ENCODE measurements around the gene ZNF836.
A peak's percentile ranks its signal among the peaks of the same experiment; 100 is the strongest.
"Not testable (repeated sequence)": the region's sequence is repeated elsewhere in the genome, so short reads cannot be mapped to it uniquely, and the experiment has no call there.

Gene ZNF836

DNA sequence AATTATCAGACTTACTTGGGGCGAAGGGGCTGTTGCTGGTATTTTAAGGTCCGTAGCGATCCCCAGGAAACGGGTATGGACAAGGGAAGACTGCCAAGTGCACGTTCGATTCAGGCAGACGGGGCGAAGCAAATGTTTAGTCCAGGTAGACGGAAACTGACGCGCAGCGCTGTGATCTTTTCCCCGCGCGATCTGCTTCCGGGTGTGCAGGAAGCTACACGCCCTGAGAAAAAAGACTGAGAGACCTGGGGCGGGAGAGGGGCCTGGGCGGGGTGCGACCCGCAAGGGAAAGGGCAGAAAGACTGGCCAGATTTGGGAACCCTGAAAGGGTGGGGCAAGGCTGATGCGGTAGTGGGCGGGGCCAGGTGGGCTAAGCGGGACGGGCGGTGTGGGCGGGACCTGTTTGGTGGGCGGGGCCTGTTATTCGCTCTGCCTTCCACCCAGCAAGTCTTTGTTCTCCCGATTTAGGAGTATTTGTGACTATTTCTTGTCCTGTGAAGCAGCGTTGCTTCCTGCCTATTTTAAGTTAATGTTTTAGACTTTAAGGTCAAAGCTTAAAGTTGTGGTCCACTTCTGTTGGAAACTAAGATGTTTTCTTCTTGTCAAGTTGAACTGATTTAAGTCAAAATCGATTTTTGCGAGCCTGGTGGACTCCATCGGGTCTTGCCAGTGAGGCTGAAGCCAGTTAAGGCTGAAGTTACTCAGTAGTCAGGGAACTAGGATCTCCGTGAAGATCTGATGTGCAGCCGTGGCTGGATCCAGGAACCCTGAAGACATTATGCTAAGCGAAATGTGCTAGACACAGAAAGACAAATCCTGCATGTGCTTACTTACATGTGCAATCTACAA, at the start of gene ZNF836:
ZNF836 (minus strand) TSS at position 301 of the 849 bp plus-strand sequence. CDS start 3,549 bp downstream, outside the sequence.
- DNase-seq: peak; percentile 77

DNA sequence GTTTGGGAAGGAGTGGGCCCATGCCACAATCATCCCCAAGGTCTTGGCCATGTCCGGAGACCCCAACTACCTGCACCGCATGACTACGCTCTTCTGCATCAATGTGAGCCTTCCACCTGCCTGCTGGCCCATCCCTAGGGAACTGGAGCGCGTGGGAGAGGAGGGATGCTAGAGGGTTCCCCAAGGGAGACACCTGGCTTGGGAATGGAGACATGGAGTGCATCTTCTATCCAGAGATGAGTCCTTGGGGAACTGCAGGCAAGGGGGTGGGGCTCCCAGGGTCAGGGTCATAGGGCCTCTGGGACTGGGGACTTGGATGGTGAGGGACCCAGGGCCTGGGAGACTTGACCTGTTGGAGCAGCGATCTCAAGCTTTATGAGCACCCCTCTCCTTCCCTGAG, 49.6 kb upstream of the ZNF836 start:
- no peak for DNase-seq

DNA sequence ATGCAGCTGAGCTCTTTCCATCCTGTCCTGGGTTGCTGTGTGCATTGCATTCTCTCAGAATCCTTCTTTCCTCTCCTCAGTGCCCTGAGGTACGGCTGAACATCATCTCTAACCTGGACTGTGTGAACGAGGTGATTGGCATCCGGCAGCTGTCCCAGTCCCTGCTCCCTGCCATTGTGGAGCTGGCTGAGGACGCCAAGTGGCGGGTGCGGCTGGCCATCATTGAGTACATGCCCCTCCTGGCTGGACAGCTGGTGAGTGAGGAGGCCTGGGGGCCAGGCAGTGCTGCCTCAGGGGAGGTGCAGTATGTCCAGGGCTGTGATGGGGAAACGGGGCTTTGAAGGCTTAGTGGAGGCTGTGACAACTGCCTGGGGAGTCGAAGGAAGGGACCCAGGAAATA, 48.2 kb upstream of the ZNF836 start:
- DNase-seq: no peak

DNA sequence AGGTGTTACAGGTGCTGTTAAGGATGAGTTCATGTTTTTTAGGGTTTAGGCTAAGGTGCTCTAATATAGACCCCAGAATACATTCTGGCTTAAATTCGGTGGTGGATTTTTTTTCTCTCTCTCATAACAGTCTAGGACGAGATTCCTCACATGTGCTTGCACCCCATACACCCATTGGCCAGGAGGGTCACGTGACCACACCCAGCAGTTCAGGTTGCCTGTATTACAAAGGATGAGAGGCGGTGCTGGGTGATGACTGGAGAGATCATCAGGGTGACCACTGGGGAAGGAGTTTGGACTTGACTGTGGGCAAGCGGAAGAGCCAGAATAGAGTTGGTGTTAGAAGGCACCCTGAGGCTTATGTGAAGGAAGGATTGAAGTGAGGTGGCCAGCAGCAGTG, 46.2 kb upstream of the ZNF836 start:
- DNase-seq: no peak

DNA sequence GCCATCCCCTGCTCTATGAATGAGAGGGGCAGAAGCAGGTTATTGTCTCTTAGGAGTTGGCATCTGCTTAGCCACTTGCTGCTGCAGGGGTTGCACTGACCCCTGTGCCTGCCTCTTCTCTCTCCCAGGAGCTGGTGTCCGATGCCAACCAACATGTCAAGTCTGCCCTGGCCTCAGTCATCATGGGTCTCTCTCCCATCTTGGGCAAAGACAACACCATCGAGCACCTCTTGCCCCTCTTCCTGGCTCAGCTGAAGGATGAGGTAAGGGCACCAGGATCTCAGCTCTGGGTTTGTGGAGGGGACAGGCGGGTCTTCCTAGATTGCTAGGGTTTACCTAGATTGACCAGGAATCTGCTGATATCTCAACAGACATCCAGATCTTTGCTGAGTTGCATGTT, 45.0 kb upstream of the ZNF836 start:
- DNase-seq: no peak

DNA sequence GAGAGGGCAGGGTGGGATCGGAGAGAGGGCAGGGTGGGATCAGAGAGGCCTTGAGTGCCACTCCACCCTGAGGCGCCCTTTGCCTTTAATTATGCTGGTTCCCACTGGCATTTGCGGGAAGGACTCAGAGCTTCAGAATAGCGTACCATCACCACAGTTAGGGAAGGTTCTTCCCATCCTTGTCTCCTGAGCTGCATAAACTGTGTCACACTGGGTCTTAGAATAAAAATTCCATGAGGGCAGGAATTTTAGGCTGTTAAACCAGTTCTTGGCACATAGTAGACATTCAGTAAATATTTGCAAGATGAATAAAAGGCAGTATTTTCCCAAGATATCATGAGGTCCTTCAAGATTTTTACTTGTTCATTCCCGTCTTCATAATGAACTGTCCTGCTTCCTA, 42.8 kb upstream of the ZNF836 start:
- DNase-seq: no peak

DNA sequence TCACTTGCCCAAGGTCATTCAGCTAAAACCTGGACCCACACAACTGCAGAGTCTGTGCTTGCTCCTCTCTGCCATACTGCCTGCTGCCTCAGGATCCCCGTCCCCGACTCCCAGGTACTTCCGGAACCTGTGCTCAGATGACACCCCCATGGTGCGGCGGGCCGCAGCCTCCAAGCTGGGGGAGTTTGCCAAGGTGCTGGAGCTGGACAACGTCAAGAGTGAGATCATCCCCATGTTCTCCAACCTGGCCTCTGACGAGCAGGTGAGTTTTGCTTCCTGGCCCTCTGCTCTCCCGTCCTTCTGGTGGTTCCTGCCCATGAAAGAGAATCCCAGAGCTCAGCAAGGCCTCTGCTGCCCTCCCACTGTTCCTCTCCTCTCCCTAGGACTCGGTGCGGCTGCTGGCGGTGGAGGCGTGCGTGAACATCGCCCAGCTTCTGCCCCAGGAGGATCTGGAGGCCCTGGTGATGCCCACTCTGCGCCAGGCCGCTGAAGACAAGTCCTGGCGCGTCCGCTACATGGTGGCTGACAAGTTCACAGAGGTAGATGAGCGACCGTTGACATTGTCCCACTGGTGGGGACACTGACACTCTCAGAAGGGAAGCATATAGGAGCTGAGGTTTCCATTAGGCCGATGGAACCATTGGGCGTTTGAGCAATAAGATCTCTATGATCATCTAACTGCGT, 41.3 kb upstream of the ZNF836 start:
- DNase-seq: no peak

DNA sequence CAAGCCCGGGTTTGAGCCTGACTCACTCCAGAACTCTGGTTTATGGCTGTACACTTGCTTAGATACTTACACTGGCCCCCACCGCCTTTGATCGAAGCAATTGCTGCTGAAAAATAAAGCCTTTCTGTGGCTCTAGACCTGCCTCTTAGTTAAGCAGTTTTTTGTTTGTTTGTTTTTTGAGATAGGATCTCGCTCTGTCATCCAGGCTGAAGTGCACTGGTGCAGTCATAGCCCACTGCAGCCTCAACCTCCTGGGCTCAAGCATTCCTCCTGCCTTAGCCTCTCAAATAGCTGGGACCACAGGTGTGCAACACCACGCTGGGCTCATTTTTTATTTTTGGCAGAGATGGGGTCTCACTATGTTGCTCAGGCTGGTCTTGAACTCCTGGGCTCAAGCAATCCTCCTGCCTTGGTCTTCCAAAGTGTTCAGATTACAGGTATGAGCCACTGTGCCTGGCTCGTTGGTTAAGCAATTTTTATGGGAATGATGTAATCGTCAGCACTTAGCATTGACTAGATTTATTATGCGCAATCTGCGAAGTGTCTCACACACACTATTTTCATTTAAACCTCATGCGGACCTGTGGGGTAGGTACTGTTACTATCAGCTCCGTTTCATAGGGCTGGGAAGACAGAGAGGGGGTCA, 40.6 kb upstream of the ZNF836 start:
- DNase-seq: no peak

DNA sequence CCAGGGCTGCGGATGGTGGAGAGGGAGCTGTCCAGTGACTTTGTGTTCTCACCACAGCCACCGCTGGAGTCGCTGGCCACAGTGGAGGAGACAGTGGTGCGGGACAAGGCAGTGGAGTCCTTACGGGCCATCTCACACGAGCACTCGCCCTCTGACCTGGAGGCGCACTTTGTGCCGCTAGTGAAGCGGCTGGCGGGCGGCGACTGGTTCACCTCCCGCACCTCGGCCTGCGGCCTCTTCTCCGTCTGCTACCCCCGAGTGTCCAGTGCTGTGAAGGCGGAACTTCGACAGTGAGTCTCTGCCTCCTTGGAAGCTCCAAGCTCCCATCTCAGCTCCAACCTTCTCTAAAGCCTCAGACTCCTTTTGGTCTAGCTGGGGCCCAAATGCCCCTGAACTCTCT, 39.8 kb upstream of the ZNF836 start:
- no peak for DNase-seq

DNA sequence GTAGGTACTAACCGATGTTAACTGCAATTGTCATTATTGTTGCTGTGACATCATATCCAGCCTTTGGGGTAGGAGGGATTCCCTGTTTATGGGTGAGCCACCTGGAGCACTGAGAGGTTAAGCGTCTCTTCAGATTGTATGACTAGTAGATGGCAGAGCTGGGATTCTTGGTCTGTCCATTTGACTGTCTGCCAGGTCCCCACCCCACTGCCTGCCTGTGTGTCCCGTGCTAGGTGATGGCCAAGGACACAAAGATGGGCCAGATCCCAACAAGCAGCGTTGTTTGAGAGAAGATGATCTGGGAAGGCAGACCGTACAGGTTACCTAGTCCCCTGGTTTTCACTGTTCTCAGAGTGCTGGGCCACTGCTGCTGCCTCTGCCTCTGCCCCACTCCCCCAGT, 35.1 kb upstream of the ZNF836 start:
- DNase-seq: no peak

DNA sequence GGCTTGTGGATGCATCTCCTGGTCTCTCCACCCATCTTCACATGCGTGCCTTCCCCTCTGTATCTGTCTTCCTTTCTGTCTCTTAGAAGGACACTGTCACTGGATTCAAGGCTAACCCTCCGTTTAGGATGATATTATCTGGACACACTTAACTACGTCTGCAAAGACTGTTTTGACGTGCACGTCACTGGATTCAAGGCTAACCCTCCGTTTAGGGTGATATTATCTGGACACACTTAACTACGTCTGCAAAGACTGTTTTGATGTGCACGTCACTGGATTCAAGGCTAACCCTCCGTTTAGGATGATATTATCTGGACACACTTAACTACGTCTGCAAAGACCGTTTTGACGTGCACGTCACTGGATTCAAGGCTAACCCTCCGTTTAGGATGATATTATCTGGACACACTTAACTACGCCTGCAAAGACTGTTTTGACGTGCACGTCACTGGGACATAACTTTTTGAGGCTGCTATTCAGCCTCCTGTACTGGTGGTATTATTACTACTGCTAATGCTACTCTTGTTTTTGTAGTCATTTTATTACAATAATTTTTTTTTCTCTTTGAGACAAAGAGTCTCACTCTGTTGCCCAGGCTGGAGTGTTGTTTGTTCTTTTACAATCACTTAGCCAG, 29.5 kb upstream of the ZNF836 start:
- not testable (repeated sequence) for DNase-seq

DNA sequence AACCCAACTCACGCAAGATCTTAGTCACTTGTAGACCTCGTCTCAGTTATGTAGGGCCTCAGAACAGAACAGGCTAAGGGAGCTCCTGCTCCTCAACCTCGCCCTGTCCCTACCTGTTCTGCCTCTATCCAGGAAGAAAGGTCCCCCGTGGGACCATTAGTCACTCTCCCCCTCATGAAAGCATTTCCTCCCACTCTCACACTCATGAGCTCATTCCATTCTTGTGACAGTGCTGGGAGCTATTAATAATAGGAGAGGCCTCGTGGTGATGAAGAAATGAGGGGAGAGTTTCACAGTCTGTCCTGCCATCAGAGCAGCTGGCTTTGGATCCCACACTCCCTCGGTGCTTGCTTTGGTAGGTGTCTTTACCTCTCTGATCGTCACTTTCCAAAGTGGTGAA, 28.6 kb upstream of the ZNF836 start:
- no peak for DNase-seq

DNA sequence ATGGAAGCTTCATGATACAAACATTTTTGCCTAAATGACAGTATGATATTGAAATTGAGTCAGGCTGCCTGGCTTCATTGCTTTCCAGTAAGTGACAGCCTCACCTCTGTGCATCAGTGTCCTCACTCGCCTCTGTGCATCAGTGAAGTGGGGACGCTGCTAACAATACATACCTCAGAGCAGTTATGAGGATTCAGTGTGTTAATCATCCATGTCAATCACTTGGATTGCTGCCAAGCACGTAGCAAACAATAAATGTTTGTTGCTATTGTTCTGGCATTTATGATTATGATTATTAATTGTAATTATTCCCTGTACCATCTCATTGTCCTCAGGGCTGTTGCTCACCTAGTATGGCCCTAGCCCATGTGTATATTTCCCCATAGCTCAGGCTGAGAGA, 27.3 kb upstream of the ZNF836 start:
- DNase-seq: no peak

DNA sequence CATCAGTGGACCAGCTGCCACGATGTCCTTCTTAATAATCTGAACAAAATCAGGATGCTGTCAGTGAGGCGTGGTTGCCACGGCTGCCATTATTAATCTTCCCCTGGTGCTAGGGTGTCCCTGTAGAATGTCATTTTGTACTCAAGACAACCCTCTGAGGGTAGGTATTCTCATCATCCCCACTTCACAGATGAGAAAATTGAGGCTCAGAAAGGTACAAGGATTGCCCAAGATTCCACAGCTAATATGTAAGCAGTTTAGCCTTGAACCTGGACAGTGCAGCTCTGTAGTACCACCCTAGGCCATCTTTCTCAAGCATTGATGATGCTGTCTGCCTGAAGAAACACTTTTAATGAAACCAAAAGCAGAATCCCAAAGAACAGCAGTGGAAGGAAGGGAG, 26.5 kb upstream of the ZNF836 start:
- DNase-seq: no peak

DNA sequence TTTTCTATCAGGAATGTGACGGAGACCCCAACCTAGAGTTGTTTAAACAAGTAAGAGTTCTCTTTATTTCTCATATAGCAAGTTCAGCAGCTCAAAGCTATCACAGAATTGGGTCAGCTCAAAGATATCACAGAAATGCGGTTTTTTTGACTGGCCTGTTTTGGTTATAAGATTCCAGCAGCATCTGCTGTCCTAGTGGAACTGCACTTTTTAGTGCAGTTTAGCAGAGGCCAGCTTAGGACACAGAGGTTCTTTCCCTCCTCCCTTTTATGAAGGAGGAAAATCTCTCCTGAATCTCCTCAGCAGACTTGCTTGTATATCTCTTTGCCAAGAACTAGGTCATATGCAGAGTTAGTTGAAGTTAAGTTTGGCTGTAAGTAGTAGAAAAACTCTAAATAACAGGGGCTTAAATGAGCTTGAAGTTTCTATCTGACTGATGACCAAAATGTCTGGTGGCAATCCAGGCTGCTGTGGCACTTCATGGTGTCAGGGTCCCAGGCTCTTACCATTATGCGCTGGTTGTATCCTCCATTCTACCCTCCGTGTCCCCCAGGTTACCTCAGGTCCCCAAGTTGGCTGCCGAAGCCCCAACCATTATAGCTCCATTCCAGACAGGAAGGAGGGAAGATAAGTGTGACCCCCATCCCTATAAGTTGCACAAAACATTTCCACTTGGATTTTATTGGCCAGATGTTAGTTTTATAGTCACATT, 25.0 kb upstream of the ZNF836 start:
- DNase-seq: no peak

DNA sequence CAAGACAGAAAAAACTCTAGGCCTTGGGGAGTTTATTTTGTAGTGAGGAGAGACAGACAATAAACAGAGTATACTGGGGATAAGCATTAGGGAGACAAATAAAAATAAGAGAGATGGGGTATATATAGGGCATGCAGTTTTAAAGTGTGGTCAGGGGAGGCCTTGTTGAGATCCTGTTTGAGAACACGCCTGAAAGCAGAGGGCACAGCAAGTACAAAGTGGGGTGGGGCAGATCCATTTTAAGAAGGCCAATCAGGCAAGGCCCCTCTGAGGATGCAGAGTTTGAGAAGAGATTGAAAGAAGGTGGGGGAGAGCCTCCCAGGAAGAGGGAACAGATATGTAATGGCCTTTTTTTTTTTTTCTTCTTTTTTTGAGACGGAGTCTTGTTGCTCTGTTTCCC, 20.5 kb upstream of the ZNF836 start:
- DNase-seq: no peak

DNA sequence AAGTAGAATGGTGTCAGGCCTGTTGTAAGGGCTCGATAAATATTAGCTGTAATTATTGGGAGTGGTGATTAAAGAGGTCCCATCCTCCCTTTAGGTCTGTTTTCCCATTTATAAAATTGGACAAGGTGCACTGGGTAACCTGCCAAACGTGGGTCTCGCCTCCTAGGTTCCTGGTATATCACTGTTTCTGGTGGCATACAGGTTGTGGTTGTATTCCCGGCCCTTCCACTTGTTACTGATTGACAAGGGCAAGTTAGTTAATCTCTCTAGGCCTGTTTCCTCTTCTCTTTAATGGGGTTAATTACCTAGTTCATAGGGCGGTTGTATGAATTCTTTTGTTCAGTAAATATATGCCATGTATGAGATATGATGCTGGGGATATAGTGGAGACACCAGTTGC, 20.0 kb upstream of the ZNF836 start:
- DNase-seq: no peak

DNA sequence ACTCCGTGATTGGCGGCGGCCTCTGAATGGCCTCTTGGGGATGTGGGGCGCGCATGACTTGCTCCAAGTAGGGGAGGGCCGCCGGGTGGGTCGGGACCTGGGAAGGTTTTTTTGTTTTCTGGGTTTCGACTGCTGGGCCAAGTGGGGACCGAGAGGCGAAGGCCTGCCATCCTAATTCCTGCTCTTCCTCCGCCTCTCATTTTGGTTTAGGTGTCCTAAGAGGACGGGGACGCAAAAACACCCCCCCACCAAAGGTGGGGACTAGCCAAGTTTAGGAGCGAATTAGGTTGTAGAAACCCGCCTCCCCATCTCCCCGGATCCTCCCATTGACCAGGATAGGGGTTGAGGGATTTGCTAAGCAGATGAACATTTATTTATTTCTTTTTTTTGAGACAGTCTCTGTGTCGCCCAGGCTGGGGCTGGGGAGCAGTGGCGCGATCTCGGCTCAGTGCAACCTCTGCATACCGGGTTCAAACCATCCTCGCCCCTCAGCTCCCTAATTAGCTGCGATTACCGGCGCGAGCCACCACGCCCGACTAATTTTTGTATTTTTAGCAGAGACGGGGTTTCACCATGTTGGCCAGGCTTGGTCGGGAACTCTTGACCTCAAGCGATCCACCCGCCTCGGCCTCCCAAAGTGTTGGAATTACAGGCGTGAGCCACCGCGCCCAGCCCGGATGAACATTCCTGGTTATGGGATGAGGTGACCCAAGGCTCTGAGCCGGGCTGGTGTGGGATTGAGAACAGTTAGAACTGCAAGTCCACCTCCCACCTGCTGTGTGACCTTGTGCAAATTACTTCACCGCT, 19.3 kb upstream of the ZNF836 start:
- no peak for DNase-seq

DNA sequence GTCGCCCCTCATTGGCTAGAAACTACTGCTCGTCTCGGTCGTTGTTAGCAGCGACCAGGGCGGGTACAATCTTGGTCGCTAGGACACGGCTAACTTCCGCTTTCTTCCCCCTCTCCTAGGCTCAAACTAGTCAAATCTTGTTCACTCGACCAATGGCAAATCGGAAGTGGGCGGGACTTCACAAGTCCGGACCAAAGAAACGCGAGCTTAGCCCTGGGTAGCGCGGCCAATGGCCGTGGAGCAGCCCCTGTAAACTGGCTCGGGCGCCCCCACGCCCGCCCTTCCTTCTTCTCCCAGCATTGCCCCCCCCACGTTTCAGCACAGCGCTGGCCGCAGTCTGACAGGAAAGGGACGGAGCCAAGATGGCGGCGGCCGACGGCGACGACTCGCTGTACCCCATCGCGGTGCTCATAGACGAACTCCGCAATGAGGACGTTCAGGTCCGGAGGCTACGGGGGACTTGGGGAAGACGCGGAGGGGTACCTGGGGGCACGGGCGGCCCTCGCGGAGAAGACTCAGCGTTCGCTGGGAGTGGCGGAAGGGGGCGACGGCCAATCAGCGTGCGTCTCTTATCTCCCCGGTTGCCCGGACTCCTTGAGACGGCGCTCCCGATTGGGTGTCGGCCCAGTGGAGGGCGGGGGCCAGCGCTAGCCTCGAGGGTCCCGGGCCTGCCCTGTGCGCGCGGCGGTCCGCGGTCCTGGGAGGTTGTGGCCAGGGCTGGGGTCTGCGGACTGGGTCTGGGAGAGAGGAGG, 18.5 kb upstream of the ZNF836 start, which contains the start of gene PPP2R1A:
PPP2R1A (plus strand) TSS at position 318 of the 752 bp plus-strand sequence; CDS start at position 363, 45 bp downstream.
- peak; percentile 99 for DNase-seq

DNA sequence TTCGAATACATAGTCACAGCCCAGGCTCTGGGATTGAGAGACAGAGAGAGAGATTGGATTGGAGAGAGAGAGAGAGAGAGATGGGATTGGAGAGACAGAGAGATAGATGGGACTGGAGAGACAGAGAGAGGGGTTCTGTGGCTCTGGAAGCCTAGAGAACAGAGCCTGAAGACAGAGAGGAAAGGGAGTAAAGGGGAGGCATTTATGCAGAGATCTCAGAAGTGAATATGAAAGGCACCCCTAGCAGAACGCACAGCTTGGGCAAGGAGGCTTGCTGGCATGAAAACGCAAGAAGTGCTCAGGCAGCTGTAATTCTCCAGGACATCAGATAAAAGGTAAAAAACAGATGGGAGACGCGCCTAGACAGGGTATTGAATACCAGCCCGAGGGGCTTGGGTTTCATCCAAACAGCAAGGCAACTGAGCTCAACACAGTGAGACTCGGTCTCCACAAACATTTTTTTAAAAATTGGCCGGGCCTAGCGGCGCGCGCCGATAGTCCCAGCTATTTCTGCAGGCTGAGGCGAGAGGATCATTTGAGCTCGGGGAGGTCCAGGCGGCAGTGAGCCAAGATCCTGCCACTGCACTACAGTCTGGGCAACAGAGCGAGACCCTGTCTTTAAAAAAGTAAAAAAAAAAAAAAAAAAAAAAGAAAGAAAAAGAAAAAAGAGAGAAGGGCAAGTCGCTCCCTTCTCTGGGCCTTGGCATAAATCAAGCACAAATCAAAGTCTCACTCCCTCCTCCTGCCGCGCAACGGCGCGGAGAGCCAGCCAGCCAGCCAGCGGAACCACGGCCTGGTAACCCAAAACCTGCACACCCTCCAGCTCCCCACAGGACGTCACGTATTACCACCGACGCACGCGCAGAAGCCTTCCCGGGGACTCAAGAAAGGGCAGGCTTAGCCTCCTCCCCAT, 17.7 kb upstream of the ZNF836 start:
- no peak for DNase-seq

Measured in NCI-H345 (cell line).